GM21786 (cell line): ENCODE results near the gene OTUB1.
"Not testable (repeated sequence)": the region's sequence is repeated elsewhere in the genome, so short reads cannot be mapped to it uniquely, and the experiment has no call there.

Source experiments
- ATAC-seq: cut with Tn5 transposase; IDR thresholded peaks from one replicate; pipeline ENCODE4 v1.9.1; 2021; ENCODE audit not compliant: unreplicated experiment

OTUB1 gene

GRCh38 chr11:64042301-64042700 lies 56.1 kb downstream of the OTUB1 start:
- no peak for ATAC-seq

GRCh38 chr11:64043545-64043944 lies 57.3 kb downstream of the OTUB1 start:
- ATAC-seq, result no peak

- no peak for ATAC-seq
Observed at GRCh38 chr11:64044730-64045393, 58.6 kb downstream of the OTUB1 start.

- ATAC-seq, result no peak
Observed at GRCh38 chr11:64045700-64046099, 59.5 kb downstream of the OTUB1 start.

- ATAC-seq, result not testable (repeated sequence)
Observed at GRCh38 chr11:64047373-64047772, 61.1 kb downstream of the OTUB1 start.
